NCI-H2081 treated with DMSO at 0.1 percent for 48 hours (cell line): ENCODE data around the gene GTF3C4.

Experiments used
- DNase-seq: peaks from one replicate; lab custom pipeline; 2025; lab: John Stamatoyannopoulos, UW

The GTF3C4 gene

DNA sequence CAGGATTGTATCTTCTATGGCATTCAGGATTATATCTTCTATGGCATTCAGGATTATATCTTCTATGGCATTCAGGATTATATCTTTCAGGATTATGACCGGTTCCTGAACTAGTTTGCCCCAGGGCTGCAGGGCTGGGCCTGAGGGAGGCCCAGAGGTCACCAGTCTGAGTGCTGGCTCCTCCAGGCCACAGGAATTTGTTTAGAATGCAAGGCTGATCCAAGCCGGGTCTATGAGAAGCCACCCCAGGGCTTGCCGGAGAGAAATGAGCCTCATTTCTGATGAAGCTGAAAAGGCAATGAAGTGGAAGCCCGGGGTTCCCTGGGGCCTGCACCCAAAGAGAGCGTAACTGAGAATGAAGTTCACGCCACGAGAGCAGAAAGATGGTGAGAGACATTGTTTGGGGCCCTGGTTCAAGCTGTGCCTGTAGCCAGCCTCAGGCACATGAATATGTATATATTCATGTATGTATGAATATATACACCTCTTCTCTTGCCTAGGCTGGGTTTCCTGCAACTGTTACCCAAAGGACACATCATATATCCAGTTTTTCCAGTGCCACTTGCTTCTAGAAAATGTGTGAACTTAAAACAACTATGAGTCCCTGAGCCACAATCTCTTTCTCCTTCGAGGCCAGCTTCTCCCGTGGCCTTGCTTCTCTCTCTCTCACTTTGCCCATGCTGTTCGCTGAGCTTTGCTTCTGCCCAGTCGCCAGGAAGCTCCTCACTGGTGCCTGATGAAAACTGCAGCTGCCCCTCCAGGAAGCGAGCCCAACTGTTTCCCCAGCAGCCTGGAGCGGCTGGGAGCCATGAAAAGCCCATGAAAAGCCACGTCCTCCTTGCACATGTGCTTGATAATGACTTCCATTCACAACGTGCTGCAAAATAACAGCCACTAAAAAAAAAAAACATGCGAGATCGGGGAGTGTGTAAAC is 62.3 kb downstream of the GTF3C4 start:
- no peak for DNase-seq

- no peak for DNase-seq
Measured at GRCh38 chr9:132733260-132733815, 63.1 kb downstream of the GTF3C4 start.

DNA sequence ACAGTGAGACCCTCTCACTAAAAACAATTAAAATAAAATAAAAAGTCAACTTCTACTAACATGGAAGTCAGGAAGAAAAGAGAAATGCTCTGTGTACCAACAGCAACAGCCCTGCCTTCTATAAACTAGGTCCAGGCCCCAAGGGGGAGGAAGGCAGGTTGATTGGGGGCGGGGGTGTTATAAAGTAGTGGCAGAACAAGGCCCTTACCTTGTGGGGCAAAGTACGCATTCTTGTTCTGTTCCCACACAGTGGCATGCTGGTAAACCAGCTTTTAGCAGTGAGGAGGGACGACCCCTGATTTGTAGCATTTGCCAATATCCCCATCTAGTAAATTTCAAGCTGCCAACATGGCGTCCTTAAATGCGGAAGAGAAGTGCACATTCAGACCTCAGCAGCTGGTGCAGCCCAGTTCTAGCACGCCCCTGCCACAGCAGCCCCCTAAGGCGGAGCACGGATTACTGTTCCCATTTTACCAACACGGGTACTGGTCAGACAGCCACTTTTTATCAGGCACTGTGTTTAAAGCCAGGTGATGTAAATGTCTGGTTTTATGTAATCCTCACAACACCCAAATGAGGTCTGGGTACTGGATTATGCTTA is 69.5 kb downstream of the GTF3C4 start:
- DNase-seq: no peak

DNA sequence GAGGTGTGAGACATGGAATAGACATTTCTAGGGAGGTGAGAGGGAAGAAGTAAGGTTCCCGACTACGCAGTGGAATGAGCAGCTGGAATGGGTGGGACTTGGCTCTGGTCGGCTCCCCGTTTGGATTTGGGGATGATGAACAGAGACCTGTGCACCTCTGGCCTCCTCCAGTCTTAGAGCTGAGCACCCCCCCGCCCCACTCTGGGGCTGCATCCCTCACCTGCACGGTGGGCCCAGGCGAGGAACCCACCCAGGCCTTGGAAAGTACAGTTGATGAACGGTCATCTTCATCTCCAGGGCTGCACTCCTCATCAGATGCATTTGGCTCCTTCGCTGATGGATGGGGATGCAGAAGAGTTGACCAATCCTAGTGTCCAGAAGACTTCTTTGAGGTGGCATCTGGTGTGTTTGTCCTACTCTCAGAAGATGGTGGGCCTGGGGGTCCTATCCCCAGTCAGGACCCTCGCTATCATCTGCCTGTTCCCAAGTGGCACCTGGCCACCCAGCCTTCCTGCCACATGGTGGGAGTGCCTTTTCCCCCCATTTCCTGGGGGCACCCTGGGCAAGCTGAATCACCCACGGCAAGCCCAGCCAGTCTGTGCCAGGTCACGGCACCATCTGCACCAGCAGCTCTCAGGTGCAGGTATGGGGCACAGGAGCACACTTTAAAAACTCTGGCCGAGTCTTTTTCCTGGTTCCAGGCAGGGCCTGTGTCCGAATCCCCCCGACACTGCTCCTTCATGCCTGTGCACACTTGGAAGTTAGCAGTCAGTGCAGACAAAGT is 70.5 kb downstream of the GTF3C4 start:
- DNase-seq: no peak

GRCh38 chr9:132742821-132743311 is 72.6 kb downstream of the GTF3C4 start:
- no peak for DNase-seq

- DNase-seq: no peak
Measured at GRCh38 chr9:132743931-132744479, 73.7 kb downstream of the GTF3C4 start.
